Stimulated activated CD4-positive, alpha-beta T cell treated with anti-CD3 and anti-CD28 coated beads, Interleukin-4, amount 100 ng/mL, for 48 hours (primary cell): ENCODE data around the gene ASB18.

Source experiments
- DNase-seq, 2 donors: peaks; one replicate each; pipeline ENCODE4 v3.0.0-alpha.2; 2020; ENCODE audit warnings: low read depth in 2 of 2

Gene ASB18

GRCh38 chr2:236241181-236242056, 22.8 kb downstream of the ASB18 start:
- no peak for DNase-seq

GRCh38 chr2:236240228-236240990, 23.8 kb downstream of the ASB18 start:
- no peak for DNase-seq

DNA sequence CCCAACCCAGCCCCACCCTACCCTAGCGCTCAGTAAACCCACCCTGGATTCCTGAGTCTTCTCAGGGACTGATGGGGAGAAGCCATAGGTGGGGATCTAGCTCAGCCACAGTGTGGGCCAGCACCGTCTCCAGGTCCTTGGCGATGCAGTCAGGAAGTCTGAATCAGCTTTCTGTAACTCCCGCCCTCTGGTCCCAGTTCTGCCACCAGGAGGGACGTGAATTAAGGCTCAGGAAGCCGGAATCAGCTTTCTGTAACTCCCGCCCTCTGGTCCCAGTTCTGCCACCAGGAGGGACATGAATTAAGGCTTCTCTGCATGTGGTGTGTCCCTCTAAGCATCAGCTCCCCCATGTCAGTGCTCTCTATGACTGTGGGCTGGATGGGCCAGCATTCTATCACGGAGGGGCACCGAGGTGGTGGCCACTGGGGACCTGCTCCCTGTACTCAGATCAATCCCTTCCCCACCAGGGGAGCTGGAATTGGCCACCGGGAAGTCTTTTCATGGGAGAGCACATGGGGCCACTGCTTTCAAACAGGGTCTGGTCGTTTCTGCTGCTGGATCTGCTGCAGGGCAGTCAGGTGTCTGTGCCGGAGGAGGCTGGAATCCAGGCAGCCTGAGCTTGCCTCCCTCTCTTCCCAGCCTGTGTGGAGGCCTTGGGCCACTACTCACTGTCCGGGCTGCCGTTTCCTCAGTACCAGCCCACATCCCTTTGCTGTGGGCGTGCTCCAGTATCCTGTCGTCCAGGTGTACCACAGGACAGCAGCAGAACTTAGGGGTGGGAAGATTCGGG, 24.7 kb downstream of the ASB18 start:
- no peak for DNase-seq

DNA sequence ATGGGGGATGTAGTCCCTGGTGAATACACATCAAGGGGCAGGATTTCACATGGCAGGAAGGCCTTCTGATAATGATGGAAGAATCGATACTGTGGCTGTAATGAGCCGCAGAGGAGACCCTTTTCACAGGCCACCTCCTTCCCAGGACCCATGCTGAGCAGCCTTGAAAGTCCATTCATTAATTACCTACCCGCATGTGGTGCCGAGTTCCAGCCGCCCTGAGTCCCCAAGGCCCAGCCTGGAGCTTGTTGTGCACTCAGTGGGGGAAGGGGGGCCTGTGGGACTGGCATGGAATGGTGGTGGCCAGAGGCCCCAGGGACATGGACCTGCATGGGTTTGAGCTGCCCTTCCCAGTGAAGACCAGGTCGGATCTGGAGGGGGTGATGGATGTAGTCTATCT, 25.5 kb downstream of the ASB18 start:
- DNase-seq, result no peak

GRCh38 chr2:236237468-236238190, 26.6 kb downstream of the ASB18 start:
- no peak for DNase-seq

GRCh38 chr2:236236559-236237452, 27.4 kb downstream of the ASB18 start:
- DNase-seq, result no peak

GRCh38 chr2:236229186-236229585, 35.0 kb downstream of the ASB18 start:
- DNase-seq, result no peak

- no peak for DNase-seq
These were observed 40.5 kb downstream of the ASB18 start for GRCh38 chr2:236223675-236224074.

DNA sequence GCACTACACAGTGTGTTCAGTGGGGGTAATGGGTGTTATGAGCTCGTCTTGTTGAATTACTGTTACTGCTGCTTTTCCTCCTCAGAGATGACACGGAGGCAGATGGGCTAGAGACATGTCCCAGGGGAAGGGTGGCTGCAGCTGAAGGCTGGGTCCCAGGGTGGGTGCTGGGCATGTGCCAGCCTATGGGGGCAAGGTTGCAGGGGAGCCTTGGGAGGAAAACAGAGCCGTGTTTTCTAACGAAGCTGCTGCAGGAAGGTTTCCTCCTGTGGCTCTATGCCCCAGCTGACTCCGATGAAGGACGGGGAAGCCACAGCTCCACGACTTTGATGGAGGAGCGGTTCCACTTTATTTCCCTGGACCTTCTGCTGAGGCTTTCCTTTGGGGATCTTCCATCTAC, 42.4 kb downstream of the ASB18 start:
- no peak for DNase-seq

GRCh38 chr2:236219411-236219810, 44.8 kb downstream of the ASB18 start:
- no peak for DNase-seq

GRCh38 chr2:236217926-236218325, 46.3 kb downstream of the ASB18 start:
- no peak for DNase-seq

DNA sequence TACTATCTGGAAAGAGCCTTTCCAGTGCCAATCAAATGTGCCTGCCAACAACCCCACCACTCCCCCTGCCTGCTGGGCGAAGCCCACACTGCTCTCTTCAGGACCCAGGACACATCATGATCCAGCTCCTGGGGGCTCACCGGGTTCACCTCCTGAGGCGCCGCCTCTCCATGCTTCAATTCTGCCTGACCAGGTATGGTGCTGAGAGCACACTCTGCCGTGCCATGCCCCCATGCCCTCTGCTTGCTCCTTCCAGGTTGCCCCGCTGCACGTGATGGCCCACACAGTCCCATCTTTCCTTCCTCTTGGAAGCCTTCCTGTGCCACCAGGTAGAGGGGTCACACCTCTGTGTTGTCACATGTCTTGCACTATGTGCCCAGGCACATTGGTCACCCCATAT, 47.5 kb downstream of the ASB18 start:
- no peak for DNase-seq

DNA sequence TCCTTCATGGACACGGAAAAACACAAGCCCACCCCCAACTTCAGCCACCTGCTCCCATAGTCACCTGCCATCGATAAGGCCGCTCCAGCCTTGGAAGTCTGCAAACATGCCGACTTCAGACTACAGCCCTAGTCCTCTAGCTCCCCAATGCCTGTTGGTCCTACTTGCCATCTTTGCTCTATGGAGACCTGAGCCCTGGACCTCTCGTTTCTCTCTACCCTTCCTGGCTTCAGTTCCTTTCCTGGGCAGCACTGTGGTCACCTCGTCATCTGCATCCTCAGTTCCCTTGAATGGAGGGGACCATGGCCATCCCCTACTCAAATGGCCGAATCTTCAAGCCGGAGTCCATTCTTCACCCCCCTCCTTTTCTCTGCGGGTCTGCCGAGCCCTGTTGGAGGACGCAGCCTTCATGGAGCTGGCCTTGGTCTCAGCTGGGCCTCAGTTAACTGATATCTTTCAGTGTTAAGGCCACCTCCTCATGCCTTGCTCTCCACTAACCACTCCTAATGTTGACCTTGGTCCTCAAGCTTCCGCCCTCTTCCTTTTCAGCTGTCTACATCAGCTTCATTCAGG, 48.4 kb downstream of the ASB18 start:
- no peak for DNase-seq

- no peak for DNase-seq
These were observed 49.0 kb downstream of the ASB18 start for GRCh38 chr2:236215196-236215595.

DNA sequence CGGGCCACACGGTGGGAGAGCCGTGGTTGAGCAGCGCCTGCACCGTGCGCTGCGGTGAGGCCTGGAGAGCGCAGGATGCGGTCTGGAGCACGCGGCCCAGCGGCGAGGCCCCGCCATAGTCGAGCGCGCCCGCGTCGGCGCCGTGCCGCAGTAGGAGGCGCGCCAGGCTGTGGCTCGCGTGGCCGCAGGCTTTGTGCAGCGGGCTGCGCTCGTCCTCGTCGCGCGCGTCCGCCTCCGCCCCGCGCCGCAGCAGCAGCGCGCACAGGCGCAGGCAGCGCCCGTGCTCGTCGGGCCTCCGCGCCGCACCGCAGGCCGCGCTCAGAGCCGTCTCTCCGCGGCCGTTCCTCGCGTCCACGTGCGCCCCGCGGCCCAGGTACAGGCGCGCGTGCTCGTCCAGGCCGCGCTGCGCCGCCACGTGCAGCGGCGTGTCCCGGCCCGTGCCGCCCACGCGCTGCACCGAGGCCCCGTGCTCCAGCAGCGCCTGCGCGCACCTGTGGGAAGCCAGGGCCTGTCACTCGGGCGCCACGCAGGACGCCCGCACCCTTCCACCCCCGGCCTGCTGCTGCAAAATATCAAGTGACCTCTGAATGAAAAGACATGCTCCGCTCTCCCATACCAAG, 49.7 kb downstream of the ASB18 start:
- no peak for DNase-seq

DNA sequence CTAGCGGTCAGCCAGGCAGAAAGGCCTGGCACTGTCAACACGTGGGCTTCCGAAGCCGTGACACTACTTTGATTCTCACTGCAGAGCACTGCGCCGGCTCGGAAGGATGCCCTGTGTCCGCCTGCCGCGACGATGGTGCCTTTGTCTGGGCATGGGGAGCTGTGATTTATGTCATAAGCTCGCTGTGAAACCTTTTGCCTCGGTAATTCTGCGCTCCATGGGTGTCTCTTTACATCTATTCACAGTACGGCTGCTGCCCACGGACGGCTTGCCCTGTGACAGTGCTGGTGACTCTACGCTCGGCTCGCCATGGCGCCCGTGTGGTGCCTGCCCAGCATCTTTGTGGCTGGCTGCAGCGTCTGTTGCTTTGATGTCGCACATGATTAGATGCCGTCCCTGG, 52.9 kb downstream of the ASB18 start:
- DNase-seq, result no peak

GRCh38 chr2:236210536-236210935, 53.7 kb downstream of the ASB18 start:
- DNase-seq, result no peak

GRCh38 chr2:236209996-236210395, 54.2 kb downstream of the ASB18 start:
- no peak for DNase-seq

DNA sequence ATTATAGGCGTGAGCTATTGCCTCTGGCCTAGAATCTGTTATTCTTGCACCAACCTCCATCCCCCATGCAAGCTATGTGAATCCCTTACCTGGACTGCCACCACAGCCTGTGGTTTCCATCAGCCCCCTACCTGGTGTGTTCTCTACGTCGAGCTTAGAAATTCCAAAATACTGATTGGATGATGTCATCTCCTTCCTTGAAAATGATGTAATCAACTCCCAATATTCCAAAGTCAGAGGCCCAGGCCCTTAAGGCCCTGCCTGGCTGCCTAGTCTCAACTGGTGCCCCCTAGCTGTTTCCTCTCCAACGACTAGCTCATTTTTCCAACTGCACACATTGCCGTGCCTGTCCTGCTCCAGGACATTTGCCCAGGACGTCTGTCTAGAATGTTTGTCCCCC, 54.7 kb downstream of the ASB18 start:
- DNase-seq, result no peak
